ENCODE measurements around the gene MGRN1.

DNA sequence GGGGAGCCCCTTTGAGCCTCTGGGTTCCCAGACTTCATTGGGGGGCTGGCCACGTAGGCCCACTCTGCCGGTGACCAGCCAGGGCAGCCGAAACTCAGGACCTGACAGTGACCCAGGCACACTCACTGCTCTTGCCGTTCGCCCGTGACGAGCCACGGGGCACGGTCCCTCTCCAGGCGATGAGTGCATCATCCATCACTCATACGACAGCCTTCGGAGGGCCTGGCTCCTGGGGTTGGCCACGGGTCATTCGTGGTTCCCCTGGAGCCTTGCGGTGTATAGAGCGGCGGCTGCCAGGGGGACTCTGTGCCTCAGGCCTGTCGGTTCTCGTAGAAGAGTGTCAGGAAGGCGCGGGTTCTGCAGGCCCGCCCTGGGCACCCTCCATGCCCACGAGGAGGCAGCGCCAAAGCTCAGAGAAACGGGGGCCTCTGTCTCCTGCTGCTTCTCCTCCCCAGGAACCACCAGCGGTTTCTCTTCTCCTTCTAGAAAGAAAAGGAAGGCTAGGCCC is 57.5 kb downstream of the MGRN1 start:
- TF ChIP-seq, protein P1, sequence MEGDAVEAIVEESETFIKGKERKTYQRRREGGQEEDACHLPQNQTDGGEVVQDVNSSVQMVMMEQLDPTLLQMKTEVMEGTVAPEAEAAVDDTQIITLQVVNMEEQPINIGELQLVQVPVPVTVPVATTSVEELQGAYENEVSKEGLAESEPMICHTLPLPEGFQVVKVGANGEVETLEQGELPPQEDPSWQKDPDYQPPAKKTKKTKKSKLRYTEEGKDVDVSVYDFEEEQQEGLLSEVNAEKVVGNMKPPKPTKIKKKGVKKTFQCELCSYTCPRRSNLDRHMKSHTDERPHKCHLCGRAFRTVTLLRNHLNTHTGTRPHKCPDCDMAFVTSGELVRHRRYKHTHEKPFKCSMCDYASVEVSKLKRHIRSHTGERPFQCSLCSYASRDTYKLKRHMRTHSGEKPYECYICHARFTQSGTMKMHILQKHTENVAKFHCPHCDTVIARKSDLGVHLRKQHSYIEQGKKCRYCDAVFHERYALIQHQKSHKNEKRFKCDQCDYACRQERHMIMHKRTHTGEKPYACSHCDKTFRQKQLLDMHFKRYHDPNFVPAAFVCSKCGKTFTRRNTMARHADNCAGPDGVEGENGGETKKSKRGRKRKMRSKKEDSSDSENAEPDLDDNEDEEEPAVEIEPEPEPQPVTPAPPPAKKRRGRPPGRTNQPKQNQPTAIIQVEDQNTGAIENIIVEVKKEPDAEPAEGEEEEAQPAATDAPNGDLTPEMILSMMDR (IDR thresholded peaks at IDR 0.05; ENCODE audit: insufficient read depth, low read depth, low read length) = no peak
- TF ChIP-seq EZH2 (IDR thresholded peaks at IDR 0.05; ENCODE audit: insufficient read depth, low read length) = no peak

Data from astrocyte (in vitro differentiated cells and primary cell).